Keratinocyte (primary cell): Measurements from ENCODE around the gene AGAP1.

Experiments used
- EZH2 ChIP-seq: IDR thresholded peaks from one replicate; pipeline ENCODE4 v1.6.1; 2012; ENCODE audit warnings: inconsistent platforms, mild to moderate bottlenecking, low read length, moderate library complexity
- TF ChIP-seq, protein P1 (sequence below), 3 experiments: IDR thresholded peaks in 1 of 3; conservative IDR thresholded peaks in 1 of 3; optimal IDR thresholded peaks in 1 of 3; 2 replicates in 2 of 3; 3 replicates in 1 of 3; pipeline versions ENCODE3 to v1.5.1; 2011; ENCODE audit warnings: low read length in 3 of 3, mild to moderate bottlenecking in 3 of 3, moderate library complexity in 2 of 3, control low read depth in 1 of 3, inconsistent platforms in 1 of 3; ENCODE audit not compliant: insufficient read depth in 2 of 3; ENCODE audit errors: extremely low read depth in 1 of 3

DNA sequence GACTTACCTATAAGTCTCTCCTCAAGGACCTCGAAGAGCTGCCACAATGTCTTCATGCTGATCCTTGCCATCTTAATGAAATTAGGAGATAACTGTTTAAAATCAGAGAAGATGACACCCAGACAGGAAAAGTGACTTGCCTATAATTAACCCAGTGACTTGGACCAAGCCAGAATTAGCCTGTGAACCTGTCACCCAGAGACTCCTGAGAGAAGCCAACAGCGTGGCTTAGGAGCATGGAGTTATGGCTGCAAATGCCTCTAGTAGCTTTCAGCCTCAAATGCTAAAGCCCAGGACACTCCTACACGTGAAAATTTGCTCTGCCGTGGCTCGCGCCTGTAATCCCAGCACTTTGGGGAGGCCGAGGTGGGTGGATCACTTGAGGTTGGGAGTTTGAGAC lies 570.2 kb downstream of the AGAP1 start:
- no peak for TF ChIP-seq EZH2
- TF ChIP-seq, protein P1, sequence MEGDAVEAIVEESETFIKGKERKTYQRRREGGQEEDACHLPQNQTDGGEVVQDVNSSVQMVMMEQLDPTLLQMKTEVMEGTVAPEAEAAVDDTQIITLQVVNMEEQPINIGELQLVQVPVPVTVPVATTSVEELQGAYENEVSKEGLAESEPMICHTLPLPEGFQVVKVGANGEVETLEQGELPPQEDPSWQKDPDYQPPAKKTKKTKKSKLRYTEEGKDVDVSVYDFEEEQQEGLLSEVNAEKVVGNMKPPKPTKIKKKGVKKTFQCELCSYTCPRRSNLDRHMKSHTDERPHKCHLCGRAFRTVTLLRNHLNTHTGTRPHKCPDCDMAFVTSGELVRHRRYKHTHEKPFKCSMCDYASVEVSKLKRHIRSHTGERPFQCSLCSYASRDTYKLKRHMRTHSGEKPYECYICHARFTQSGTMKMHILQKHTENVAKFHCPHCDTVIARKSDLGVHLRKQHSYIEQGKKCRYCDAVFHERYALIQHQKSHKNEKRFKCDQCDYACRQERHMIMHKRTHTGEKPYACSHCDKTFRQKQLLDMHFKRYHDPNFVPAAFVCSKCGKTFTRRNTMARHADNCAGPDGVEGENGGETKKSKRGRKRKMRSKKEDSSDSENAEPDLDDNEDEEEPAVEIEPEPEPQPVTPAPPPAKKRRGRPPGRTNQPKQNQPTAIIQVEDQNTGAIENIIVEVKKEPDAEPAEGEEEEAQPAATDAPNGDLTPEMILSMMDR (optimal IDR thresholded peaks at IDR 0.05 in 1 of 3, IDR thresholded peaks at IDR 0.05 in 1 of 3, conservative IDR thresholded peaks at IDR 0.05 in 1 of 3; ENCODE audit: extremely low read depth in 1 of 3, insufficient read depth in 2 of 3, low read length in 3 of 3): no peak
